Psoas muscle (tissue), 8 donors: ENCODE data around the gene SENP2. TPM values are rescaled to one million over a fixed set of nuclear protein-coding genes. Genes with fewer than 3 reads are reported as not detected.
"Not testable (repeated sequence)": the region's sequence is repeated elsewhere in the genome, so short reads cannot be mapped to it uniquely, and the experiment has no call there.

Source experiments
- ATAC-seq, 4 donors: fragments of 200-7000 bp; cut with Tn5 transposase; one replicate each; pipeline ENCODE4 v1.9.1; 2020; ENCODE audit warnings: moderate library complexity in 3 of 4, mild to moderate bottlenecking in 2 of 4
- DNase-seq, 2 donors: peaks; one replicate each; pipeline ENCODE4 v3.0.0-alpha.2; 2020
- H3K27ac ChIP-seq: fragments of 200-600 bp; one replicate; pipeline ENCODE4 v1.8.0; 2022
- H3K27me3 ChIP-seq, 3 donors: fragments of 200-600 bp in 1 of 3; one replicate each; pipeline versions ENCODE4 v1.6.1 to v1.8.0; 2013 to 2022; ENCODE audit warnings: low read length in 2 of 3, mild to moderate bottlenecking in 2 of 3, moderate library complexity in 1 of 3; ENCODE audit not compliant: insufficient read depth in 3 of 3
- H3K36me3 ChIP-seq, 2 donors: fragments of 200-600 bp in 1 of 2; one replicate each; pipeline versions ENCODE4 v1.6.1 to v1.8.0; 2013 to 2022; ENCODE audit warnings: low read depth in 1 of 2, mild to moderate bottlenecking in 1 of 2, moderate library complexity in 1 of 2; ENCODE audit not compliant: insufficient read depth in 1 of 2
- H3K4me1 ChIP-seq: fragments of 200-600 bp; one replicate; pipeline ENCODE4 v1.8.0; 2022
- H3K4me3 ChIP-seq: fragments of 200-600 bp; one replicate; pipeline ENCODE4 v1.8.0; 2022; ENCODE audit warnings: mild to moderate bottlenecking
- H3K9me3 ChIP-seq: fragments of 200-600 bp; one replicate; pipeline ENCODE4 v1.8.0; 2022
- WGBS, 3 donors: extraction: QIAGEN DNeasy Blood & Tissue Kit; methylation state at CpG; one replicate each; pipeline versions ENCODE4 v1.1.6 to v1.1.7; 2013; 5-methylcytosine and 5-hydroxymethylcytosine counted together
- intact Hi-C, 2 donors: fragments of 100-400 bp; cut with DNase I; formaldehyde crosslinking; loops; one replicate each; pipeline versions ENCODE4 v1.11.0 to v1.14.2; 2022
- polyA plus RNA-seq, 3 donors: library from polyadenylated mRNA; stranded (reverse); fragments of 200-250 nt; gene quantifications; one replicate each; pipeline ENCODE4 v1.2.3, GENCODE V29; 2013
- total RNA-seq, 4 donors: library from RNA; stranded (reverse); fragmentation: NEBNext Ultra II Directional in 2 of 4; extraction: Animal tissue kit (Norgen Biotek cat#: 25700) in 2 of 4; gene quantifications; one replicate each; pipeline versions ENCODE4 v1.2.1 to v1.2.4, GENCODE V29; 2021 to 2023
- TF ChIP-seq, protein P1 (sequence below): fragments of 200-600 bp; IDR thresholded peaks from one replicate; pipeline ENCODE4 v1.8.0; 2022; ENCODE audit warnings: antibody characterized with exemption
- donor health status: healthy with polysubstance abuse.
- donor health status: DM: no; HTN: no; CAD: no; lungs with moderate emphysema.
- donor health status: Bipolar disorder and iron deficiency.
- donor health status: healthy.
- donor health status: DM: yes; HTN: yes; CAD: no.
- donor health status: DM: no; HTN: no; CAD: no.
- donor health status: DM: no; HTN: no; CAD: no.
- donor health status: DM: yes; HTN: yes; CAD: no.

The SENP2 gene
- total and polyA plus RNA-seq, 7 donors = 9.8 to 51.8 (median 39.5) TPM

DNA sequence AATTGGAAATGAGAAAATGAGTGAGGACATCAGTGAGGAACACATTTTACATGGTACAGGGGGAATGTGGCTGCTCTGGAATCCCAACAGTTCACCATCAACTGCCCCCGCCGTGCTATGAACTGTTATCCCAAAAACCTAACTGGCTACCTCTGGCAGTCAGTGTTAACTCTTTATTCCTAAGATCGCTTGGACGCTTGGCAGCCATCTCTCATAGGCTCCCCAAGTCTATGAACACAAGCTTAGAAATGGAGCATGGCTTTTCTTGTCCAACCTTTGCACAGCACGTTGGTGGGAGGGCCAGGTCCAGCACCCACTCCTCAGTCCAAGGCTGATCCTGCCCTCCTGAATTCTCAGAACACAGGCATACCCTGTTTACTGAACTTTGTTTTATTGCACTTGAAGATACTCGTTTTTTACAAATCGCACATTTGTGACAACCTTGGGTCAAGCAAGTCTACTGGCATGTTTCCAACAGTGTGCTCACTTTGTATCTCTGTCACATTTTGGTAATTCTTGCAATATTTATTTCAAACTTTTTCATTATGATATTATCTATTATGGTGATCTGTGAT, 53.6 kb downstream of the SENP2 start:
- Histone ChIP-seq H3K9me3 (no peaks in the 10 kb centered on the region), H3K27me3 (no peaks in the 10 kb centered on the region), H3K36me3 (no peaks in the 10 kb centered on the region), H3K4me1 (no peaks in the 10 kb centered on the region), H3K27ac (no peak overlapping the region), H3K4me3 (no peak overlapping the region)
- TF ChIP-seq, protein P1, sequence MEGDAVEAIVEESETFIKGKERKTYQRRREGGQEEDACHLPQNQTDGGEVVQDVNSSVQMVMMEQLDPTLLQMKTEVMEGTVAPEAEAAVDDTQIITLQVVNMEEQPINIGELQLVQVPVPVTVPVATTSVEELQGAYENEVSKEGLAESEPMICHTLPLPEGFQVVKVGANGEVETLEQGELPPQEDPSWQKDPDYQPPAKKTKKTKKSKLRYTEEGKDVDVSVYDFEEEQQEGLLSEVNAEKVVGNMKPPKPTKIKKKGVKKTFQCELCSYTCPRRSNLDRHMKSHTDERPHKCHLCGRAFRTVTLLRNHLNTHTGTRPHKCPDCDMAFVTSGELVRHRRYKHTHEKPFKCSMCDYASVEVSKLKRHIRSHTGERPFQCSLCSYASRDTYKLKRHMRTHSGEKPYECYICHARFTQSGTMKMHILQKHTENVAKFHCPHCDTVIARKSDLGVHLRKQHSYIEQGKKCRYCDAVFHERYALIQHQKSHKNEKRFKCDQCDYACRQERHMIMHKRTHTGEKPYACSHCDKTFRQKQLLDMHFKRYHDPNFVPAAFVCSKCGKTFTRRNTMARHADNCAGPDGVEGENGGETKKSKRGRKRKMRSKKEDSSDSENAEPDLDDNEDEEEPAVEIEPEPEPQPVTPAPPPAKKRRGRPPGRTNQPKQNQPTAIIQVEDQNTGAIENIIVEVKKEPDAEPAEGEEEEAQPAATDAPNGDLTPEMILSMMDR = no peak
- 80 to 83% (median 81%) methylated on average over 7 of the region's 7 CpGs for WGBS, 3 donors
- intact Hi-C loops = no loop called here
- DNase-seq (no peak), ATAC-seq (no peak)

DNA sequence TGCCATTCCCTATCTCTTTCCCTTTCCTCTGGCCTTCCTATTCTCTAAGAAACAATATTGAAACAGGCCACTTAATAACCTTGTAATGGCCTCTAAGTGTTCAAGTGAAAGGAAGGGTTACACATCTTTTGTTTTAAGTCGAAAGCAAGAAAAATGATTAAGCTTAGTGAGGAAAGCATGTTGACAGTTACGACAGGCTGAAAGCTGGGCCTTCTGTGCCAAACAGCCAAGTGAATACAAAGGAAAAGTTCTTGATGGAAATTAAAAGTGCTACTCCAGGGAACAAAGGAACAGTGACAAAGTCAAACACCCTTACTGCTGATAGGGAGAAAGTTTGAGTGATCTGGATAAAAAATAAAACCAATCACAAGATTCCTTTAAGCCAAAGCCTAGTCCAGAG, 54.2 kb downstream of the SENP2 start:
- no peaks in the 10 kb centered on the region for H3K27me3 ChIP-seq
- TF ChIP-seq, protein P1 = no peak
- H3K4me1 ChIP-seq = no peaks in the 10 kb centered on the region
- DNase-seq (no peak), ATAC-seq (no peak)
- intact Hi-C loops = no loop called here
- WGBS, 3 donors = 68 to 77% (median 73%) methylated on average over 2 of the region's 2 CpGs
- H3K27ac ChIP-seq = no peak overlapping the region
- H3K9me3 ChIP-seq = no peaks in the 10 kb centered on the region
- H3K4me3 ChIP-seq = no peak overlapping the region
- no peaks in the 10 kb centered on the region for H3K36me3 ChIP-seq

DNA sequence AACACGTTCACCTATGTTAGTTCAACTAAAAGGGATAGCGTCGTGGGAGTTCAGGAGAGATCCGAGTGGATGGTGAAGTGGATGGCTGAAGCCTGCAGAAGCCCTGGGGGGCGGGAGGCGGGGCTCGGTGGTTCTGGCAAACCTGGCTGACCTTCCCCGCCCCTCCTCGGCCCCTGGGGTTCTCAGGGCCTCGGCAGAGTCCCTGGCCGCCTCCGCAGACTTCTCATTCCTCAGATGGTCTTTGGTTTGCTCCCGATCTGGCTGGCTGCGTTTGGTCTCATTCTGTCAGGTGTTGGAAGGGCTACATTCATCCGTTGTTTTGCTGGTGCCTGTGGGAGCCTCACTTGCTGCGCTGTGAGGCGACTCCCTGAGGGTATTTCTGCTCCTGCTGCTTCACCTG, 59.1 kb downstream of the SENP2 start:
- H3K4me1 ChIP-seq, H3K36me3 ChIP-seq, DNase-seq, ATAC-seq, H3K9me3 ChIP-seq, H3K27me3 ChIP-seq, intact Hi-C loops, H3K27ac ChIP-seq, H3K4me3 ChIP-seq: not testable (repeated sequence)
- WGBS, 3 donors = 68 to 80% (median 69%) methylated on average over 17 of the region's 17 CpGs

DNA sequence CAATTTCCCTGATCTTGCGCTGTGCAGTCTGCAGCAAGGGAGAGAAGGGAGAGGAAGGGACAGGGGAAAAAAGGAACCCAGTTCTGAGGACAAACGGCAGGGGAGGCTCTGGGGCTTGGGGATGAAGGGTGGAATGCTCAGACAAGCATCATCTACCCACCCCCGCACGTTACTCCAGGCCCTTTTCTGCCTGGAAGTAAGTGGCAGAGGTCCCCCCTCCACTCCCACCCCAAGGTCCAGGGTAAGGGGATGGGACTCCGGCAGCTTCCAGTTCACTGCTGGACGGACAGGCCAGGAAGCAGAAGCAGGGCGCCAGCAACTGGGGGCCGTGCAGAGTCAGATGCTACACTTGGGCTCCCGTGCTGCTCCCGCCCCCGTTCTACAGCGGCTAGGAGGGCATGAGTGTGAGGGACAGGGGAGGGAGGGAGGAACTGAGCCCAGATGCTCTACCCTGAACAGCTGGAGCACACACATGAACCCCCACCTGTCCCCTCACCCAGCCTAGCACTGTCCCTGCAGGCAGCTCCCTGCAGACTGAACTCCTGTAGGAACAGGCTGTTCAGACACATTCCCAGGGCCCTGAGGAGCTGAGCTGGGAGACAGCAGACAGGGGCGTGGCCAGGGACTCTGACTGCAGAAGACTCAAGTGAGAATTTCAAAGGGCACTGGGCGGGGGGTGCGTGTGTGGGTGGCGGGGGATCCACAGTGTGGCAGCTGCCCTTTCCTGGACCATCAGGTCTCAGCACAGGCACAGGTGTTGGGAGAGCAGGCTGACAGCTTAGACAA, 59.7 kb downstream of the SENP2 start:
- Histone ChIP-seq H3K27ac (no peak overlapping the region), H3K36me3 (no peaks in the 10 kb centered on the region), H3K27me3 (no peaks in the 10 kb centered on the region), H3K4me1 (no peaks in the 10 kb centered on the region), H3K4me3 (no peak overlapping the region), H3K9me3 (no peaks in the 10 kb centered on the region)
- DNase-seq (no peak), ATAC-seq (no peak)
- TF ChIP-seq, protein P1 = no peak
- WGBS, 3 donors = 71 to 75% (median 71%) methylated on average over 16 of the region's 16 CpGs
- intact Hi-C loops = no loop called here

DNA sequence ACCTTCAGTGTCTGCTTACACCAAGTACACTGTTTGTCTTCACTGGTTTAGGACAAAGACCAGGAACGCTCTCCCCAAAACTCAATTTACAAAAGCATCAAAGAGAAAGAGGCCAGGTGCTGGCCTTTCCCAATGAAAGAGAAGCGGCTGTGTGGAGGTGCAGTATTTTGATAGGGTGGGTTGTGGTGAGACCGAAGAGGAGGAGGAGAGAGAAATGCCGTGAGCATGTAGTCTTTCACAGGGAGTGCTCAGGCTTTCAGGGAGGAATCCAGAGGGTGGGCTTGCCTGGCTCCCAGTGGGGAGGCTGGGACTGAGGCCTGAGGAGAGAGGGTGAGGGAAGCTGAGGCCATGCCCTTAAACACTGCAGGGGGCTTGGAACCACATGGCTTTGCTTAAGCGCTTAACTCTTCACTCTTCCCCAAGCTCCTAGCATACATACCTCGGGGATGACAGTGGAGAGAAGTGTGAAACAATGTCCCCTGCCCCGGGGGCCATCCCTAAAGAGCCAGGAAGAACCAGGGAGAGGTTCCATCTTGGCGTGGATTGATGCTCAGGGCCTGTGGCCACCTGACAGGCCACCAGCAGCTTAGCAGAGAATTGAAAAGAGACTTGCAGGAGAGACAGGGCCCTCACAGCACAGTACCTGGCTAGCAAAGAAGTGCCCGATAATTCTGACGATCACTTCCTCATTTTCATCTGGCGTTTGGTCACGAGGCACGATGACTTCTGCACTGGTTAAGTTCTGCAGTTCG, 60.5 kb downstream of the SENP2 start:
- no peaks in the 10 kb centered on the region for H3K36me3 ChIP-seq
- TF ChIP-seq, protein P1 = no peak

More for the DNA sequence above, 60.5 kb downstream of the SENP2 start:
- ATAC-seq (no peak), DNase-seq (no peak)
- H3K27me3 ChIP-seq = no peaks in the 10 kb centered on the region
- no peak overlapping the region for H3K27ac ChIP-seq
- H3K9me3 ChIP-seq = no peaks in the 10 kb centered on the region
- WGBS, 3 donors = 81 to 88% (median 83%) methylated on average over 14 of the region's 14 CpGs
- intact Hi-C loops = no loop called here
- no peak overlapping the region for H3K4me3 ChIP-seq
- H3K4me1 ChIP-seq = no peaks in the 10 kb centered on the region
